Adrenal gland (tissue), 12 donors: Measurements from ENCODE around the gene COL16A1. TPM values are rescaled to one million over a fixed set of nuclear protein-coding genes. Genes with fewer than 3 reads are reported as not detected.

ENCODE experiments used
- DNase-seq, 7 donors: peaks; one replicate each; pipeline ENCODE4 v3.0.0-alpha.2; 2019 to 2020
- H3K27ac ChIP-seq, 5 donors: fragments of 200-600 bp; sonication (generic) in 4 of 5; 1 replicate in 3 of 5; 2 replicates in 2 of 5; pipeline versions ENCODE4 v1.5.1 to v1.8.0; 2016 to 2020; ENCODE audit warnings: mild to moderate bottlenecking in 1 of 5
- H3K27me3 ChIP-seq: fragments of 200-600 bp; 2 replicates; pipeline ENCODE4 v1.8.0; 2021
- H3K36me3 ChIP-seq, 2 donors: fragments of 200-600 bp; replicated peaks in 1 of 2; 1 replicate in 1 of 2; 2 replicates in 1 of 2; pipeline versions ENCODE4 v1.5.1 to v1.8.0; 2018 to 2022
- H3K4me1 ChIP-seq, 2 donors: fragments of 200-600 bp; replicated peaks in 1 of 2; 1 replicate in 1 of 2; 2 replicates in 1 of 2; pipeline versions ENCODE4 v1.5.1 to v1.8.0; 2018 to 2021
- H3K4me3 ChIP-seq, 4 donors: fragments of 200-600 bp; sonication (generic) in 3 of 4; one replicate each; pipeline ENCODE4 v1.5.1; 2016 to 2018
- H3K9me3 ChIP-seq, 3 donors: fragments of 200-600 bp; sonication (generic) in 1 of 3; replicated peaks in 1 of 3; 1 replicate in 2 of 3; 2 replicates in 1 of 3; pipeline versions ENCODE4 v1.5.1 to v1.8.0; 2016 to 2021
- CTCF ChIP-seq, 6 experiments: fragments of 450-650 bp in 4 of 6; fragments of 200-600 bp in 2 of 6; sonication (generic) in 1 of 6; IDR thresholded peaks; 1 replicate in 5 of 6; 2 replicates in 1 of 6; pipeline versions ENCODE4 v1.5.1 to v1.8.0; 2016 to 2021; ENCODE audit warnings: antibody characterized with exemption in 6 of 6, mild to moderate bottlenecking in 2 of 6, moderate library complexity in 1 of 6
- POLR2A ChIP-seq, 2 donors: fragments of 450-650 bp; IDR thresholded peaks; one replicate each; pipeline ENCODE4 v1.6.1; 2017; ENCODE audit warnings: antibody characterized with exemption in 2 of 2, mild to moderate bottlenecking in 2 of 2, moderate library complexity in 1 of 2
- WGBS, 4 donors: extraction: QIAGEN DNeasy Blood & Tissue Kit in 2 of 4; methylation state at CpG; one replicate each; pipeline versions ENCODE4 v1.1.5 to v1.1.7; 2013 to 2017; 5-methylcytosine and 5-hydroxymethylcytosine counted together
- intact Hi-C, 2 donors: fragments of 100-400 bp; cut with DNase I; formaldehyde crosslinking; loops; one replicate each; pipeline versions ENCODE4 v1.14.1 to v1.15.0; 2022 to 2023
- polyA plus RNA-seq, 3 donors: library from polyadenylated mRNA; stranded (reverse); fragments of 200-250 nt in 2 of 3; fragments of 350-450 nt in 1 of 3; fragmentation: Illumina TruSeq in 1 of 3; extraction: RNeasy Lipid Tissue Mini Kit (QIAGEN cat#74804) in 1 of 3; gene quantifications; one replicate each; pipeline ENCODE4 v1.2.3, GENCODE V29; 2013 to 2014
- total RNA-seq, 9 donors: library from RNA; depleted of rRNA in 4 of 9; stranded (reverse); fragments of >200 nt in 4 of 9; fragments of 120-200 nt in 1 of 9; fragmentation: NEBNext Ultra II Directional in 1 of 9; extraction: Animal tissue kit (Norgen Biotek cat#: 25700) in 1 of 9; gene quantifications; one replicate each; pipeline versions ENCODE4 v1.1.0 to v1.2.4, GENCODE V29; 2013 to 2023
- donor health status: healthy with polysubstance abuse.
- donor health status: Bipolar disorder and iron deficiency.
- donor health status: DM: yes; HTN: yes; CAD: no.
- donor health status: DM: no; HTN: no; CAD: no.
- donor health status: DM: no; HTN: no; CAD: no.
- donor health status: DM: yes; HTN: yes; CAD: no.

COL16A1 gene
- total and polyA plus RNA-seq, 12 donors = 6.1 to 129 (median 26.9) TPM

GRCh38 chr1:31701091-31701736, 2.6 kb downstream of the COL16A1 start:
- no peak for TF ChIP-seq CTCF (IDR thresholded peaks at IDR 0.05)
- TF ChIP-seq POLR2A (IDR thresholded peaks at IDR 0.05) = no peak
- 40 to 62% (median 42%) methylated on average over 6 to 10 of the region's 10 CpGs for WGBS, 4 donors
- intact Hi-C loops = no loop called here
- no peaks in the 10 kb centered on the region for H3K27me3 ChIP-seq
- DNase-seq = peak; percentile 88 to 98 (median 97)
- peak overlapping the region in 4 of 5 donors; percentile 62 to 87 (median 78) for H3K27ac ChIP-seq
- no peaks in the 10 kb centered on the region for H3K36me3 ChIP-seq
- H3K4me3 ChIP-seq = peak overlapping the region in 1 of 4 donors; percentile 13
- H3K9me3 ChIP-seq = no peaks in the 10 kb centered on the region
- H3K4me1 ChIP-seq = peaks cover 16 to 25% of the 10 kb centered on the region in 2 donors

- Histone ChIP-seq H3K4me3 (peak overlapping the region in 1 of 4 donors; percentile 13), H3K27me3 (no peaks in the 10 kb centered on the region), H3K9me3 (no peaks in the 10 kb centered on the region), H3K27ac (peak overlapping the region in 4 of 5 donors; percentile 42 to 87 (median 78)), H3K36me3 (no peaks in the 10 kb centered on the region), H3K4me1 (peaks cover 16 to 25% of the 10 kb centered on the region in 2 donors)
- WGBS, 4 donors = 67 to 78% (median 71%) methylated on average over 7 of the region's 7 CpGs
- TF ChIP-seq POLR2A (IDR thresholded peaks at IDR 0.05) (no peak), CTCF (IDR thresholded peaks at IDR 0.05) (no peak)
- intact Hi-C loops = no loop called here
- DNase-seq = no peak
These were observed 3.2 kb downstream of the COL16A1 start for GRCh38 chr1:31700468-31701090.

GRCh38 chr1:31699341-31699891, 4.4 kb downstream of the COL16A1 start:
- Histone ChIP-seq H3K36me3 (no peaks in the 10 kb centered on the region), H3K4me3 (no peak overlapping the region), H3K27ac (peak overlapping the region in 1 of 5 donors; percentile 29), H3K4me1 (peaks cover 16 to 20% of the 10 kb centered on the region in 2 donors), H3K27me3 (no peaks in the 10 kb centered on the region), H3K9me3 (no peaks in the 10 kb centered on the region)
- no peak for TF ChIP-seq CTCF (IDR thresholded peaks at IDR 0.05)
- no peak for TF ChIP-seq POLR2A (IDR thresholded peaks at IDR 0.05)
- 53 to 86% (median 70%) methylated on average over 4 to 10 of the region's 10 CpGs for WGBS, 4 donors
- no peak for DNase-seq
- intact Hi-C loops = no loop called here

- Histone ChIP-seq H3K27me3 (no peaks in the 10 kb centered on the region), H3K27ac (no peak overlapping the region), H3K4me3 (no peak overlapping the region), H3K9me3 (no peaks in the 10 kb centered on the region), H3K4me1 (peaks cover 16 to 20% of the 10 kb centered on the region in 2 donors), H3K36me3 (no peaks in the 10 kb centered on the region)
- intact Hi-C loops = no loop called here
- 76 to 88% (median 83%) methylated on average over 10 to 12 of the region's 12 CpGs for WGBS, 4 donors
- TF ChIP-seq CTCF (IDR thresholded peaks at IDR 0.05) = no peak
- no peak for TF ChIP-seq POLR2A (IDR thresholded peaks at IDR 0.05)
- DNase-seq = no peak
These were observed 6.3 kb downstream of the COL16A1 start for GRCh38 chr1:31697369-31697984.
